HG03469 (cell line): ENCODE data around the gene NUDC.
"Not testable (repeated sequence)": the region's sequence is repeated elsewhere in the genome, so short reads cannot be mapped to it uniquely, and the experiment has no call there.

ENCODE experiments used
- ATAC-seq: cut with Tn5 transposase; IDR thresholded peaks from one replicate; pipeline ENCODE4 v1.9.1; 2021; ENCODE audit warnings: mild to moderate bottlenecking, moderate library complexity, moderate number of reproducible peaks; ENCODE audit not compliant: unreplicated experiment

NUDC gene

DNA sequence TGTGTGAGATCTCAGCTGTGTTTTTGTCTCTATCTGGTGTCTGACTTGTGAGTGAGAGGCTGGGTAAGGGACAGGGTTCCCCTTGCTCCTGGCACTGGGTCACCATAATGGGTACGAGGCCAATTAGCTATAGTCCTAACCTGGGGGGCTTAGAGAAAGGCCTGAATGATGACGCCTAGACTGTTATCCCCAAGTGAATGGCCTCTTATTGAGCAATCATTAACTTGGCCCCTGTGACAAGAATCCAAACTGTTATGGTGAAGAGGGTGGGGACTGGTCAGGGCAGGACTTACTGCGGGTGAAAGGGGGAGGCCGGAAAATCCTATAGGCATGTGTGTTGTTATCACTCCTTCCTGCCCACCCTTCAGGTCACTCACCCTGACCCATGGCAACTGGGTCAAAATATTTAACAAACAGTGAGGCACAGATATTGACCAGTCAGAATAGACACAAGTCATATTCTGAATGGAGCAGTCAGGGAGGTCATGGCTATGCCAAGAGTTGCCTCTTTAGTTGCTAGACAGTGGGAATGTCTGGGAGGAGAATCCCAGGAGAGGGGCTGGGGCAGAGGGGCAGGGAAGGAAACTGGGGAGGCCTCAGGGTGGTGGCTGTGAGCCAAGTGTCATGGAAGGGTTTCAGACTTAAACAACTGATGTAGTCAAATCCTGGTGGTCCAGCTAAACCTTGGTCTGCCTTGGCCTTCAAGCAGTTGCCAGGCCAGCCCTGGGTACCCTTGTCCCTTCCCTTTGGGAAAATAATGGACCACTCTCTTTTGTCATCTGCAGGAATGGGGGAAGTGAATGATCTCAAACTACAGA, 11.0 kb upstream of the NUDC start:
- no peak for ATAC-seq

GRCh38 chr1:26911399-26912146, 10.0 kb upstream of the NUDC start:
- no peak for ATAC-seq

DNA sequence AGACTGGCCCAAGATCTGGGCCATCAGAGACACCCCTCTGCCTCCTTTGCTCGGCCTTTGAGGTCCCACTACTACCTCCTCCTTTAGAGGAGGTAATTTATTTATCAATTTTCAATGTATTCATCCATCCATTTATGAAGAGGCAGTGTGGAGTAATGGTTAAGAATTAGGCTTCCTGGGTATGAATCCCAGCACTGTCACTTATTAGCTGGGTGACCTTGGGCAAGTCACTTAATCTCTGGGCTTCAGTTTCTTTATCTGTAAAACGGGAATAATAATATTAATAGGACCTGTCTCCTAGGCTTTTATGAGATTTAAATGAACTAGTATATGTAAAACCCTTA, 9.4 kb upstream of the NUDC start:
- no peak for ATAC-seq

- no peak for ATAC-seq
Observed at GRCh38 chr1:26913389-26913753, 8.2 kb upstream of the NUDC start.

DNA sequence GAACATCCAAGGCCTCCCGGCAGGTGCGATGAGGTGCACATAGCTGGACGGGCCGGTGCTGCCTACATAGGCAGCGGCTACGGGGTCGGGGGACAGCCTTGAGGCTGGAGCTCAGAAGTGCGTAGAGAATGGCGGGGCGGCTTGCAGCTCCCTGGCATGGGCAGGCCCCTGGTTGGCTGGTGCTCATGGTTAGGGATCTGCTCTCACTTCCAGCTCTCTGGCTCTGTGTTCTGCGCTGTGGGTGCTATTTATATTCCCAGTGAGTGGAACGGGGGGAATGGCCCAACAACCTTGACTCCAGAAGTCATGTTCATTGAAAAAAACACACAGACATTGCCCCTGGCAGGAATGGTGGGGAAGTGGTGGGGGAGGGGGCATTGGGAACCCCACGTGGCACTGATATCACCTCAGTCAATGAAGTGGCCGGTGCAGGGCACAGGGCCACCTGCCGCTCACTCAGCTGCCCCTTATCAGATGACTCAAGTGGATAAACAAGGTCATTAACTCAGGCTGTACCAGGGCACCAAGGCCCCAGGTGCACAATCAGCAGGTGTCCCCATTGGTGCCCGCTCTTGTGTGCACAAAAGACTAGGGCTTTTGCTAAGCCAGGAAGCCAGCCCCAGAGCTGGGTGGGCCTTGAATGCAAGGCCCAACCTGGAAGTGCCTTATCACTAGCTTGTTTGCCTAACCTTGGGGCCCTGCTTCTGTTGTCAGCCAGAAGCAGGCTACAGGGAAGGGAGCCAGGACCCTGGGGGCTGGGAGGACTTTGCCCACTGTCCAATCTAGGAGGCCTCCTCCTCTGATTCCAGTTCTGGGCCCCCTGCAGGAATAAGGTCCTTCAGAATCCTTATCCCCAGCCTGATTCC, 7.6 kb upstream of the NUDC start, which contains the start of gene NR0B2:
TSS of gene NR0B2 (minus strand) at position 222 of the 866 bp plus-strand sequence. CDS start at position 187, 35 bp downstream.
- ATAC-seq = no peak

DNA sequence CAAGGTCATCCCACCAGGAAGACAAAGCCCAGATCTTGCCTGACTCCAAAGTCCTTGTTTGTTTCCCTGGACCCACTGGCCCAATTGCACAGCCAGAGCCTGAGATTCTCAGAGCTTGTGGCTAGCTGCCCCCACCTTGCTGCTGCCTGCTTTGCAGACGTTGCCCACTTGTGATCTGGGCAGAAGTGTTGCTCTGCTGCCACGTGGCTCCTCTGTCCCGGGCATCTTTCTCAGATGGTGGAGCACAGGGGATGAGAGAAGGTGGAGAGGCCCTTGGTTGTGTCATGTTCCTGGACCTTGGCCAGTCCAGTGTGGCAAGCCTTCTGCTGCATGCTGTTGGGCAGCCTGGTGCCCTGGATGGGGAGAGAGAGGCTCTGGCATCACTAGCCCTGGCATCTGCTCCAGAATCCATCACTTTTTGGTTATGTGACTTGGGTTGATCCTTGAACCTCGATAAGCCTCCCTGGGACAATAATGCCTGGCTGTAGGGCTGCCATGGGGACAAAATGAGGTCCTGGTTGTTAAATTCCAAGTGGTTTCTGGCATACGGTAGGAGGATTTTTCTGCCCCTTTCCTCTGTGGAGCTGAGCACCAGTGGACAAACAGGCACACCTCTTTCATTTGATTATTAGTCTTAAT, 6.2 kb upstream of the NUDC start:
- no peak for ATAC-seq

GRCh38 chr1:26921126-26921539, 410 bp upstream of the NUDC start:
- ATAC-seq = no peak

DNA sequence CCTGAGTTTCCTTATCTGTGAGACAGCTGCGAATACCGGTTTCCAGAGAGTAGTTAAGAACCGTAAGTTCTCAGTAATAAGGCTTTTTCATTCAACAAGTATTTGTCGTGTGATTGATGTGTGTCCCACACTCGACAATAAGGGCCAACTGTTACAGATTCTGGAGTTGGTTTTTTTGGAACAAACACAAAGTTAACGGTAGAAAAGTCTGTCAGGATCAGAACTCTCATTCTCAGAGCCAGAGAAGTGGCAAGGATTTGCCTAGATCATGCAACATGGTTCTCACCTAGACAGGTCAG, 837 bp downstream of the NUDC start:
- ATAC-seq = no peak

GRCh38 chr1:26922901-26923300, 1.4 kb downstream of the NUDC start:
- ATAC-seq = no peak

GRCh38 chr1:26923711-26924110, 2.2 kb downstream of the NUDC start:
- ATAC-seq = no peak

GRCh38 chr1:26932531-26932930, 11.0 kb downstream of the NUDC start:
- no peak for ATAC-seq

DNA sequence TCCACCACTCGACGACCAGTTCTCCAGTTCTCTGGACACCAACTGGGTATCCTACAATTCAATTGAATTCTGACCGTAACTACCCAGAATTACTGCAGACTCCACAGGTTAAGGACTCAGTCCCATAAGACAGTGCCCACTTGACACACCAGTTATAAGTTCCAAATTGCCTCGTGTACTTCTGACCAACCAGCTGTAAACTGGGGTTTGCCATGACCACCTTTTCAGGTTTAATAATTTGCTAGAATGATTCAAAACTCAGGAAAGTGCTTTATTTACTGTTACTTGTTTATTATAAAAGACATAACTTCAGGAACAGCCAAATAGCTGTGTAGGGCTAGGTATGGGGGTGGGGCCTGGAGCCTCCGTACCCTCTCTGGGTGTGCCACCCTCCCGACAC, 15.3 kb downstream of the NUDC start:
- ATAC-seq = no peak

DNA sequence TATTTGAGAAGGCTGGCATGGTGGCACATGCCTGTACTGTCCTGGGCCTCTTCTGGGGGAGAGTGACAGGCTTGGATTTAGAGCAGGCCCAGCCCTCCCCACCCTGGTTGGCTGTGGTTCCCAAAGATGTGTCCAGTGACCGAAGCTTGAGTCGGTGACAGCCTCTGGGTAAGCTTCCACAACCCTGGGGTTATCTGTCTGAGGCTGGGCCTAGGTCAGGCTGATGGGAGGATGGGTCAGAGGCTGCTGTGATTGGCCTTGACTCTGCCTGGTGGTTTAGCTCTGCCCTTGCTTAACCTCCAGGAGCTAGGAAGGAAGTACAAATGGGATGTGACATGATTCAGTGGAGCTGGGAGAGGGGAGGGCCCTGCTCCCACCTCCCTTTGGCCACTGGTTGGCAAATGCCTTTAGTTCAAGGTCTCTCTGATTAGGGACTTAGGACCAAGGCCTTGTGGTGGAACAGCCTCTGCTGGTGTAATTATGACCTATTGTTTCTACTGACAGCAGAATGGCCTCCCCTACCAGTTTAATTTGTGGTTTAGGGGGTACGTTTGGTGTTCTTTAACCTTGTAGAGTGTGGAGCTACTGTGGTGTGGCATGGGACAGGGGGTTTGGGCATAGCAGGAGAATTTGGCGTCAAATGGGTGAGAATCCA, 16.6 kb downstream of the NUDC start:
- no peak for ATAC-seq

- ATAC-seq = no peak
Observed at GRCh38 chr1:26938659-26939025, 17.1 kb downstream of the NUDC start.

DNA sequence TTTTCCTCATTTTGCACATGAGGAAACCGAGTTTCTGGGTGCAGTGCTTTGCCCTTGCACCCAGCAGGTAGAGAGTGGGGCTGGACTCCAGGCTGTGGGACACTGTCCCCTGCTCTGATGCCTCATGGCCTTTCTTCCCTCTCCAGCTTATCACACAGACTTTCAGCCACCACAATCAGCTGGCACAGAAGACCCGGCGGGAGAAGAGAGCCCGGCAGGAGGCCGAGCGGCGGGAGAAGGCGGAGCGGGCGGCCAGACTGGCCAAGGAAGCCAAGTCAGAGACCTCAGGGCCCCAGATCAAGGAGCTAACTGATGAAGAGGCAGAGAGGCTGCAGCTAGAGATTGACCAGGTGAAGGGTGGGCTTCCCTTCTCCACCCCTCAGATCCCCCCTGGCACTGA, 19.8 kb downstream of the NUDC start:
- no peak for ATAC-seq

GRCh38 chr1:26942656-26943055, 21.1 kb downstream of the NUDC start:
- no peak for ATAC-seq

DNA sequence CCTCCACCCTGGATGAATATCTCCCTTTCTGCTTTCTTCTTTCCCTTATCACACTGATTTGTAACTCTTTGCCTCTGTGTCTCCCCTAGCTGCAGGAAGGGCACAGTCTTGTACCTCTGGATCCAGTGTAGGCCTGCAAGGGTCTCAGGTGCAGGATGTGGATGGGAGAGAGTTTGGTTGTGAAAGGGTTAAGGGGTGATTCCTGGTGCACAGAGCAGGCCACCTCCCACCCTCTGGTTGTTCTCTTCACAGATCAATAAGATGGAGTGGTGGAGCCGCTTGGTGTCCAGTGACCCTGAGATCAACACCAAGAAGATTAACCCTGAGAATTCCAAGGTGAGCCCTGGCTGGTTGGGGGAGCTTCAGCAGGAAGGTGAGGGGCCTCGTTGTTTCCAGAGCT, 23.6 kb downstream of the NUDC start:
- no peak for ATAC-seq

- no peak for ATAC-seq
Observed at GRCh38 chr1:26945728-26946127, 24.2 kb downstream of the NUDC start.

GRCh38 chr1:26946270-26946669, 24.7 kb downstream of the NUDC start:
- no peak for ATAC-seq

- ATAC-seq = not testable (repeated sequence)
Observed at GRCh38 chr1:26948725-26949057, 27.1 kb downstream of the NUDC start.
